Tongue (tissue), 2 donors: ENCODE results near the gene FGD5. TPM values are rescaled to one million over a fixed set of nuclear protein-coding genes. Genes with fewer than 3 reads are reported as not detected.

Source experiments
- DNase-seq: peaks from one replicate; pipeline ENCODE4 v3.0.0-alpha.2; 2015
- total RNA-seq: library from RNA; depleted of rRNA; stranded (reverse); fragments of >200 nt; gene quantifications from one replicate; pipeline ENCODE4 v1.2.3, GENCODE V29; 2014

Gene FGD5
- total RNA-seq, 1 donor from 2014 or later = 26.1 TPM

- no peak for DNase-seq
Observed at GRCh38 chr3:14941871-14942270, 123.1 kb downstream of the FGD5 start.

DNA sequence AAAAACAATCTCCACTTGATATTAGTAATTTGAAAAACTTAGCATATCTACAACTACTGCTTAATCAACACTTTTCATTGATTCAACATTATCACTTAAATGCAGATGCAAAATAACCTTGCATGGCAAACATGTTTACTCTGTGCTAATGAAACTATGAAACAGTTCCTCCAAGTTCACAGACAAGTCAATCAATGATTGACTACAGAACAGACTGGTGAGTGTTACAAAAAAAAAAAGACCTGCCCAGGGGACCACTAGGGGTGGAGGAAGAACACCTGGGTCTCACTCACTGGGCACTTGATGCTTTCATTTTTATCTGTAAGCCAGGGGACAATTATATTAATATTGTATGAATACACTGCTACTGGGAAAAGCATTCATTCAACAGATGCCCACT is 124.3 kb downstream of the FGD5 start:
- no peak for DNase-seq

- DNase-seq = no peak
Observed at GRCh38 chr3:14946236-14946635, 127.5 kb downstream of the FGD5 start.

GRCh38 chr3:14946739-14947099 is 128.0 kb downstream of the FGD5 start:
- DNase-seq = no peak

DNA sequence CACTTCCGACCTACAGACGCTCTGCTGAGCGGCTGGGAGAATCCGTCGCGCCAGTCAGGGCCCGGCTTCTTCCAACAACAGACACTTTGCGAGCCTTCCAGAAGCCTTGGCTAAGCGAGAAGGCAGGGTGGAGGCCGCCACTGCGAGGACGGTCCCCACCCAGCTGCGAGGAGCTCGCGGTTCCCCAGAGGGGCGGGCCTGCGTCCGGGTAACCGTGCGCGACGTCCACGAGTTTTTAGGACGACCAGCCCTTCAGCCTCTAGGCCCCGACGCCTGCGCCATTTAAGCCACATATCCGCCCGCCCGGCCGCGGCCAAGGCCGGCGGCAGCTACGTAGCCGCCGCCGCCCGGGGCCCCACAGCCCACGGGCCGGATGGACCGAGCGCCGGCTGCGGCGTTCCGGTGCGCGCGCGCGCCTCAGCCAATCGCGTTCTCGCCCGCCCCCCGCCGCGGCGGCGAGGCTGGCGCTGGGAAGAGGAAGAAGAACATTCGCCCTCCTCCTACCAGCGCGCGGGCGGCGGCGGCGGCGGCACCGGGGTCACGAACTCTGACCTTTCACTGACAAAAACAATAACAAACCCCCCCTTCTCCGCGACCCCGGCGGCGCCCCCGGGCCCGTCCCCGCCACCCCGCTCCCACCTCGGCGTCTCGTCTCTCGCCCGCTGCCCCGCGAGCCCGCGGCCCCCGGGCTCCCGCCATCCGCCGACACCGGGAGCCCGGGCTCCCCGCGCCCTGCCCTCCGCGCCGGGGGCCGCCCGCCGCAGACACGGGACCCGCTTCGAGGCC is 128.5 kb downstream of the FGD5 start, which contains the start of gene NR2C2:
Gene NR2C2 (plus strand): TSS at position 484 of the 786 bp plus-strand sequence. CDS start 56,332 bp downstream, outside the sequence.
- DNase-seq = peak; percentile 91

GRCh38 chr3:14947886-14948608 is 129.3 kb downstream of the FGD5 start:
- peak; percentile 99 for DNase-seq

- DNase-seq = no peak
Observed at GRCh38 chr3:14948609-14949038, 129.9 kb downstream of the FGD5 start.

GRCh38 chr3:14949126-14949525 is 130.4 kb downstream of the FGD5 start:
- DNase-seq = no peak

GRCh38 chr3:14950274-14950673 is 131.5 kb downstream of the FGD5 start:
- no peak for DNase-seq

DNA sequence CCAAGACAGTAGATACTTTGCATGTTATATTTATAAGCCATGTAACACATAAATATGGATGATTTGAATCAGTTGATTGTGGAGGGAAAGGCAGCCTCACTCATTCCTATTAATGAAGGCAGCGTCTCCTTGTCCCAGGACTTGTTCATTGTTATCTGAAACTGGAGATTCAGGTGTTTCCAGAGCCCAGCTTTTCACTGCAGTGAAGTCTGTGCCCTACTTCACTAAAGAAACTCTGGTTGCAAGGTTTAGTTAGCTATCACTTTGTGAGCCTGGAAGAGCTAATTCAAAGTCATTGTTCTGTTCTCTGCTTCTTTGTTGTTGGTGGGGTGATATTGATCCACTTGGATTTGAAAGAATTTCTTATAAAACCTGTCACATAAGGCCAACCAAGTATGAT is 138.4 kb downstream of the FGD5 start:
- no peak for DNase-seq

DNA sequence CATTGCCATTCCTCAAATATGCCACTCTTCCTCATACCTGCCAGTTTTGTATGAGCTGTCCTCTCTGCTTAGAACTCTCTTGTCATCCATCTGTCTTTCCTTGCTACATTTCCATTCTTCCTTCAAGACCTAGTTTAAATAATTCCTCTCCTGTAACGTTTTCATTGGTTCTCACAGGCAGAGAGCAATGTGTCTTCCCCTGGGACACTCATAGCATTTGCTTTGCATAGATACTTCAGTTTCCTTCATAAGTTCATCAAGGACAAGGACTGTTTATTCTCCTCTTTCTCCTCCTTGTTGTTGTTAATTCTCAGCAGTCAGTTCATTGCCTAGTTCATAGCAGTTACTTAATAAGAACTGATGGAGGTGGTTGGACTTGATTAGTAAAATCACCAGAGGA is 139.2 kb downstream of the FGD5 start:
- DNase-seq = no peak

GRCh38 chr3:14959359-14959943 is 140.7 kb downstream of the FGD5 start:
- DNase-seq = no peak

DNA sequence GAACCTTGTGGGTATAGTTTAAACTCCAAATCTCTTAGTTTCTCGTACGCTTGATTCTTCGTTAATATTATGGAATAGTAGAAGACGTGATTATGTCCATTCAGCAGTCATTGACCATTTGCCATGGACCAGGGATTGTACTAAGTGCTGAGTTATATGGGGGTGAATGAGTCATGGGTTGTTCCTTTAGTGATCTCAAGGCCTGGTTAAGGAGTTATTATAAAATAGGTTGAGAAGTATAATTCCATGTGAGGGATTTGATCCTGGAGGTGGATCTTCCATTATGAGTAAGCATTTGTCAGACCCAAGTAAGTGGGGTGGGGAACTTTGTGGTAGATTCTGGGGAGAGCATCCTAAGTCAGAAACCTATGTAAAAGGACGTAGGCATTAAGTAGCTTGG is 144.0 kb downstream of the FGD5 start:
- no peak for DNase-seq

DNA sequence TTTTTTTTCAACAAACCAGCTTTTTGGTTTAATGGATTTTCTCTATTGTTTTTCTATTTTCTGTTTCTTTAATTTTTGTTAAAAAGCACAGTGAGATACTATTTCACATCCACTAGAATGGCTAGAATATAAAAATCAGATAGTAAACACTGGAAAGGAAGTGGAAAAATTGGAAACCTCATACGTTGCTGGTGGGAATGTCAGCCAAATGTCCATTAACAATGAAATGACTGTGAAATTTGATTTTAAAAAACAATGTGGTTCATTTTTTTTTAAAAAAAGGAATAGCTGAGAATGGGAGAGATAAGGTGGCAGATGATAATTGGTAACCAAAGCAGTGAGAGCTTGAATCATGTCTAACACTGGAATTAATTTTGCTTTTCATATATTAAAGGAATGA is 148.5 kb downstream of the FGD5 start:
- no peak for DNase-seq

- no peak for DNase-seq
Observed at GRCh38 chr3:14969671-14970070, 150.9 kb downstream of the FGD5 start.

GRCh38 chr3:14976317-14976716 is 157.6 kb downstream of the FGD5 start:
- no peak for DNase-seq

GRCh38 chr3:14980689-14981088 is 161.9 kb downstream of the FGD5 start:
- DNase-seq = no peak

Other genes with a start within 250 kb of the FGD5 start
- gene CCDC174, start 167.2 kb upstream of the FGD5 start, total RNA-seq = 15.8 TPM
- gene C3orf20, start 143.8 kb upstream of the FGD5 start, total RNA-seq = not detected
- gene NR2C2, start 128.6 kb downstream of the FGD5 start, total RNA-seq = 42.7 TPM
- 28.3 TPM for gene MRPS25, start 246.4 kb downstream of the FGD5 start, total RNA-seq